ENCODE measurements around the gene RBPJL.

Gene RBPJL

GRCh38 chr20:45363611-45364492 lies 57.2 kb downstream of the RBPJL start:
- no peak for DNase-seq

- DNase-seq = no peak
Measured at GRCh38 chr20:45365444-45365970, 58.9 kb downstream of the RBPJL start.

GRCh38 chr20:45366192-45366591 lies 59.6 kb downstream of the RBPJL start:
- no peak for DNase-seq

GRCh38 chr20:45366631-45367030 lies 60.0 kb downstream of the RBPJL start:
- DNase-seq = no peak

GRCh38 chr20:45367126-45367525 lies 60.5 kb downstream of the RBPJL start:
- no peak for DNase-seq

All from NCI-H187 treated with DMSO at 0.1 percent for 48 hours (cell line).